IPS-18c (cell line): ENCODE measurements around the gene KDM8.
"Not testable (repeated sequence)": the region's sequence is repeated elsewhere in the genome, so short reads cannot be mapped to it uniquely, and the experiment has no call there.

Experiments
- H3K4me3 ChIP-seq: 2 replicates; pipeline ENCODE4 v1.7.0; 2013; ENCODE audit warnings: low read depth, mild to moderate bottlenecking, low read length, moderate library complexity; ENCODE audit not compliant: insufficient read depth
- H3K9me3 ChIP-seq: one replicate; pipeline ENCODE4 v1.6.1; 2013; ENCODE audit warnings: mild to moderate bottlenecking, low read length, moderate library complexity; ENCODE audit not compliant: control insufficient read depth, insufficient read depth

Gene KDM8

GRCh38 chr16:27185776-27186130, 17.6 kb upstream of the KDM8 start:
- Histone ChIP-seq H3K4me3 (no peak overlapping the region), H3K9me3 (no peaks in the 10 kb centered on the region)

- H3K9me3 ChIP-seq: no peaks in the 10 kb centered on the region
These were observed 14.7 kb upstream of the KDM8 start for GRCh38 chr16:27188633-27189032.

GRCh38 chr16:27189335-27189972, 13.9 kb upstream of the KDM8 start:
- H3K4me3 ChIP-seq: no peak overlapping the region

More at GRCh38 chr16:27188633-27189032, 14.7 kb upstream of the KDM8 start:
- no peak overlapping the region for H3K4me3 ChIP-seq

GRCh38 chr16:27190316-27190871, 12.9 kb upstream of the KDM8 start:
- H3K4me3 ChIP-seq: no peak overlapping the region
- H3K9me3 ChIP-seq: no peaks in the 10 kb centered on the region

More at GRCh38 chr16:27189335-27189972, 13.9 kb upstream of the KDM8 start:
- no peaks in the 10 kb centered on the region for H3K9me3 ChIP-seq

GRCh38 chr16:27191352-27191924, 11.9 kb upstream of the KDM8 start:
- Histone ChIP-seq H3K4me3 (no peak overlapping the region), H3K9me3 (no peaks in the 10 kb centered on the region)

- H3K9me3 ChIP-seq: no peaks in the 10 kb centered on the region
- H3K4me3 ChIP-seq: no peak overlapping the region
These were observed 9.9 kb upstream of the KDM8 start for GRCh38 chr16:27193300-27193990.

GRCh38 chr16:27195076-27195741, 8.1 kb upstream of the KDM8 start:
- Histone ChIP-seq H3K9me3 (no peaks in the 10 kb centered on the region), H3K4me3 (no peak overlapping the region)

GRCh38 chr16:27195941-27196595, 7.3 kb upstream of the KDM8 start:
- no peaks in the 10 kb centered on the region for H3K9me3 ChIP-seq

GRCh38 chr16:27197004-27197403, 6.3 kb upstream of the KDM8 start:
- H3K4me3 ChIP-seq: no peak overlapping the region
- no peaks in the 10 kb centered on the region for H3K9me3 ChIP-seq

More at GRCh38 chr16:27195941-27196595, 7.3 kb upstream of the KDM8 start:
- no peak overlapping the region for H3K4me3 ChIP-seq

- H3K9me3 ChIP-seq: no peaks in the 10 kb centered on the region
- no peak overlapping the region for H3K4me3 ChIP-seq
These were observed 4.7 kb upstream of the KDM8 start for GRCh38 chr16:27198451-27199234.

GRCh38 chr16:27199235-27199586, 4.1 kb upstream of the KDM8 start:
- Histone ChIP-seq H3K9me3 (no peaks in the 10 kb centered on the region), H3K4me3 (no peak overlapping the region)

GRCh38 chr16:27199736-27200135, 3.6 kb upstream of the KDM8 start:
- Histone ChIP-seq H3K4me3 (no peak overlapping the region), H3K9me3 (no peaks in the 10 kb centered on the region)

GRCh38 chr16:27200914-27201313, 2.4 kb upstream of the KDM8 start:
- H3K9me3 ChIP-seq, H3K4me3 ChIP-seq: not testable (repeated sequence)

GRCh38 chr16:27202923-27203506, 311 bp upstream of the KDM8 start:
- Histone ChIP-seq H3K4me3 (peak overlapping the region; percentile 86), H3K9me3 (no peaks in the 10 kb centered on the region)

- Histone ChIP-seq H3K9me3 (peaks cover 2% of the 10 kb centered on the region), H3K4me3 (peak overlapping the region; percentile 86)
These were observed 1.1 kb downstream of the KDM8 start for GRCh38 chr16:27204312-27204915.
